Activated CD4-positive, alpha-beta T cell treated with anti-CD3 and anti-CD28 coated beads, Interleukin-2, amount 50 U/mL, for 1 hour (primary cell): Measurements from ENCODE around the gene BICDL1.
A peak's percentile ranks its signal among the peaks of the same experiment; 100 is the strongest.

Source experiments
- DNase-seq: peaks from one replicate; pipeline ENCODE4 v3.0.0-alpha.2; 2020

The BICDL1 gene

DNA sequence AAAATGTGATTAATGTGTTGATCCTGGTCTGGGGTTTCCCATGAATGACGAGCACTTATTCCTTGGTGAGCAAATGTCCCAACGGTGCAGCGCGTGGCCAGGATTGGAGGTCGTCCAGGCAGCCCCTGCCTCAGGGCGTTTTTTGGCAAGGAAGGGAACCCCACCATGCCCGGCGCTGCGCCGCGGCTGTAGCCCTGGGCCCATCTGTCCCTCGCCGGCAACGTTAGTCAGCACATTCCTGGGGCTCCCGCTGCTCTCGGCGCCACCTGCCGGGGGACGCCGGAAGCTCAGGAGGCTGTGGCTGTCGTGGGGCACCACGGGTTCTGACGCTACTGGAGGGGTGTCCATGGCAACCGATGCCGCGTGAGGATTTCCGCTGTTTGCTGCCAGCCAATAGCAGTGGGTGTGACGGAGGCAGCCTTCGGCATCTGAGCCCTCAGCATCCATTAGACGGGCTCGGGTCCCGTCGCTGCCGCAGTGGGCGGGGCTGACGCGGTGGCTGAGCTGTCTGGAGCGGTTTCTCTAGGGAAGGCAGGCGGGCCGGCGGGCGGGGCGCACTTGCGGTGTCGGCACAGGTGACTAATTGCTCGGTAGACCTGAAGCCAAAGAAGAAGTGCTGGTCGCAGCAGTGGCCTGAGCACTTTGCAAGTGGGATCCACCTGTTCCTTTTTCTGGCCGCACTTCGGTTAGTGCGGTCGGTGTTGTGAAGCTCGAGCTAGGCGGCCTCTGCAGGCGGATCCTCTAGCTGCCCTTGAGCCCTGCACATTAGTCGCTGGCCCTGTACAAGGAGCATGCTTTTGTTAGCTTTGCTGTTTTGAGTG, 98.0 kb downstream of the BICDL1 start:
- DNase-seq: peak; percentile 100

DNA sequence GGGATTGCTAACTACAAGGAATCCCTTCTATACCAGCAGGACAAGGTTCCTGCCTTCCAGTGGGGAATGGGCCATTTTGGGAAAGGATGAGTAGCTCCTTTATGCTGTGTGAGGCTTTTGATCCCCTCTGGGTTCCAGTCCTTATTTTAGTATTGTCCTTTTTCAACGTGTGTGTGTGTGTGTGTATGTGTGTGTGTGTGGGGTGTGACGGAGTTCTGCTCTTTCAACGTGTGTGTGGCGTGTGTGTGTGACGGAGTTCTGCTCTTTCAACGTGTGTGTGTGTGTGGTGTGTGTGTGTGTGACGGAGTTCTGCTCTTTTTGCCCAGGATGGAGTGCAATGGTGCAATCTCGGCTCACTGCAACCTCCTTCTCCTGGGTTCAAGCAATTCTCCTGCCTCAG, 100.1 kb downstream of the BICDL1 start:
- no peak for DNase-seq

DNA sequence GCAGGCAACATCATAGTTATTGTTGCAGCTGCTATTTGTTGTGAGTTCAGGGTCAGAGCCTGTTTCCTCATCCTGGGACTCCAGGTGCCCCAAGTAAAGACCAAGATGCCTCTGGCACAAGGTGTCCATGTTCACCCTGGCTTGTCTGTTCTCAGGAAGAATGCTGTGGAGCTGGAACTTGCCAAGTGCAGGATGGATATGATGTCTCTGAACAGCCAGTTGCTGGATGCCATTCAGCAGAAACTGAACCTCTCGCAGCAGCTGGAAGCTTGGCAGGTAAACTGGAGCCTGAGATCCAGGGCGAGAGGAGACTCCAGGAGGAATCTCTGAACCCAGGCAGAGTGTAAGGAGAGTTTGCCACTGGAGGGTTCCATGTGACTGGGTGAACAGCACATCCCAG, 100.8 kb downstream of the BICDL1 start:
- no peak for DNase-seq

DNA sequence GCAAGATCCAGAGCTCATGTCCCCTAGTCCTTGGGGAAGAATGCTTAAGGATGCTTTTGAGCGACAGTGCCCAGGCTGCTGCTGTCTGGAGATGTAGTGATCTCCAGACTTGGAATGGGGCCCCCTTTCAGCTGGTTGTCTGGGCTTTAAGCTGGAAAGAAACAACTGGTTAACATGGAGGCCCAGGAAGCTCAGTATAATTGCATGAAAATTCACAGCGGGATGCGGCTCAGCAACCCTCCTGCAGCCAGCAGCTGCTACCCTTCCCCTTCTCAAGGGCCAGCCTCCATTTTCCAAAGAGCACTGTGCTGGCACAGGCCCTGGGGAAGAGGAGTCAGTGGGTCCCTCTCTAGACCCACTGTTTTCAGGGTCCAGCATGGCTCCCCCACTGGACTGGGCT, 101.2 kb downstream of the BICDL1 start:
- DNase-seq: no peak

DNA sequence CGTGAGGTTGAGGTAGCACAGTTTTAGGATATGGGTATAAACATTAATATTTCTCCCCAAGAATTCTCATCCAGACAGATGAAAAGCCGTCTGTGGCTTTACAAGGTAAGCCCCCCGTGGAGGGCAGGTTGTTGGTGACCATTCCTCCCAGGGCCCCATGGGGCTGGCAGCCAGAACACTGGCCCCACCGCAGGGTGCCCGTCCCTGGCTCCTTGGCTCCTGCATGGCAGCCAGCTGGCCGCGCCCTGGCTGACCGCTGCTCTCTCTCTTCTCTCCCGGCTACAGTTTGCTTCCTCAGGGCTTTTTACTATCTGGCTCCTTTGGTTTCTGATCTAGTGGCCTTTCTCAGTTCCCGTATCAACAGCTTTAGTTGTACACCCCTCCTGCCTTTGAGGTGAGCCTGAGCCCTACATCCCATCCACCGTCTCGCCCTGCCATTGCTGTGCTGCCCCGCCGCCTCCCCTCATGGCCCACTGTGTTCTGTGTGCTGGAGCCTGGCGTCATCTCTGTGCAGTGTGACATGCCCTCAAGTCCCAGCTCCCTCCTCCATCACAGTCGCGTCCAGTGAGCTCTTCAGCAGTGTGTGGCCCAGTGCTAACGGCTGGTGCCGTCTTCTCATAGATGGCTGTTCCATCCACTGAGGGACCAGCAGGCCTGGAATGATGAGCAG, 101.7 kb downstream of the BICDL1 start:
- DNase-seq: no peak

DNA sequence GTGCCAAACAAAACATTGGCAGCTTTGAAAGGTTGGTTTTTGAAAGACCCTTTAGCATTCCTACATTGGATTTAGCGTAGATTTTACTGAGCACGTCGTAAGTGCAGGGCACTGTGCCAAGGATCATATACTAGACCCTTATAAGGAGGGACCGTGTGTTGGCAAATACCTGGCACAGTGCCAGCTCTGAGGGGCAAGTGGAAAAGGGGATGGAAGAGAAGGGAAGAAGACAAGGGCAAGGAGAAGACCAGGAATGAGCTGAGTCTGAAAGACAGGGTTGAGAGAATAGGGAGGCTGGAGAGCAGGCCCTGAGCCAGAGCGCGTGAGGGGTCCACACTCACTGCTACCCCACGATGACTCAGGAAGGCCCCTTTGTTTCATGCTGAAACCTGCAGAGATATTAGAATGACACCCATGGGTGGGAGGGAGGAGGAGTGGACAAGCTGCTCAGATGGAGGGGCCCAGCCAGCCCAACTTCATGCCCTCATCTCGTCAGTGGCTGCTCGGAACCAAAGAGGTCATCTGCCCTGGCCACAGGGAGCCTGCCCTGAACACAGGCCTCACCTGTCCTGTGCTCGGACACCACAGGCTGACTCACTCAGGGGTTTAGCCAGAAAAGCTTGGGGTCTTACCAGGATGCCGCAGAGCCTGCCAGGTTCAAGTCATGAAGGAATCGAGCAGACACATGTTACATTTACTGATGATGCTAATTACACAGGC, 102.5 kb downstream of the BICDL1 start:
- DNase-seq: no peak

DNA sequence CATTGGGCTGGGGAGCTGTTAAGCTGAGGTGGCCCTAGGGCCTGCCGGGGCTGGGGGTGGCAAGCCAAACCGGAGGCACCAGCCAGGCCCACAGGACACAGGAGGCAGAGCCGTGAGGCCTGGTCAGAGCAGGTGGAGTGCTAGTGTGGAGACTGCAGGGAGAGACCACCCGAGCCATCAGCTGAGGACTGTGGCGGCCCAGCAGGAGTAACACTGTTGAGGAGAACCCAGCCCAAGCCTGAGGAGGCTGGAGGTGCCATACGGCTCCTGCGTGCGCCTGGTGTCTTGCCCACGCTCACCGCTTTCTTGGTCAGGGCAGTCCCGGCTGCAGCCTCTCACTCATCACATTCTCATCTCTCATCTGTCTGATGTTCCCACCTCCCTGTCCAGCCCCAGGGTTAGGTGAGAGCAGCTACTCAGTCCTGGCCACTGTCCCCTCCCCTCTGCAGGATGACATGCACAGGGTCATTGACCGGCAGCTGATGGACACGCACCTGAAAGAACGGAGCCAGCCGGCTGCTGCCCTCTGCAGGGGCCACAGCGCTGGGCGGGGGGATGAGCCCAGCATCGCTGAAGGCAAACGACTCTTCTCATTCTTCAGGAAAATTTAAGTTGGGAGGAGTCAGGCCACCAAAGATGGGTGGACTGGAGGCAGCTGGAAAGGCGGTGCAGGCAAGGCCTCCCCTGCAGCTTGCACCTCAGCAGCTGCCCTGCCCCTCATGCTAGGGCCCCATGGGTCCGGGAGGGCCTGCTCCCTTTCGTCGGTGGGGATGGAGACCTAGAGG, 103.7 kb downstream of the BICDL1 start:
- no peak for DNase-seq

DNA sequence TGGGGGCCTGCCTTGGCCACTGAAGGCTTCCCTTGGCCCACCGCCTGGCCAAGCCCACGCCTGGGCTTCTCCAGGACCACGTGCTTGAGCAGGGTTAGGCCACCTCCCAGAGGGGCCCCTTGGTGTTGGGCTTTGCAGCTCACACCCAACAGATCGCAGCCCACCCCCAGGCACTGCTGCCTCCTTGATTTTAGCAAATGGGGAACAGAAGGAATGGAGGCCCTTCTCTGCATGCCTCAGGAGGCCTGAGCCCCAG, 104.2 kb downstream of the BICDL1 start:
- DNase-seq: no peak

DNA sequence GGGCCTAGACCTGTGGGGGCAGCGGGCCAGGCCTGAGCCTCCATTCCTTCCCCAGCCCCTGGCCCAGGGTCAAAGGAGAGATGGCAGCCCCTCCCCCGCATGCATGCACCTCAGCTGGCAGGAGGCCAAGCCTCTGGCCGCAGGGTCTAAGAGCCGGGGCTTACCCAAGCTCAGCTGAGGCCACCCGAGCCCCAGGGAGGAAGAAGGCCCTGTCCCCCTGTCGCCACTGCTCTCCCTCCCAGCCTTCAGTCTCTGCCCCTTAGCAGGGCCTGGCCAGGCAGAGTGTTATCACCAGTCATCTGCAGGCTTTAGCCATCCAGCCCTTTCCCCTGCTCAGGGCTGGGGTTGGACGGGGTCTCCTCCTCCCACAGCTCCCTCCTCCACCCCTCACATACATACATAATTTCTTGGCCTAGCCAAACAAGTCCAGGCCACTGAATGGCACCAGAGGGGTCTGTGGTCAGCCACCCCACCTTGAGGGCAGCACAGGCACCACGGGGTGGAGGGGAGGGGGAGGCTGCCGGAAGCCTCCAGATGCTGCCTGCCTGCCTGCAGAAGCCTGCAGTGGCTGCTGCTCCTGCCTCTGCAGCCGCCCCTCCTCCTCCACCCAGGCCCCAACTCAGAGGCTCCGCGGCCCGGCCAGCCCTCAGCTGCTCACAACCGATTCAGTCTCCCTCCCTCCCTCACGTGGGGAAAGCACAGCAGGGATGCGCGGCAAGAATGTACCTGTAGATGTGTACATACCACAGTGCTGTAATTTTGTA, 104.7 kb downstream of the BICDL1 start:
- DNase-seq: no peak

DNA sequence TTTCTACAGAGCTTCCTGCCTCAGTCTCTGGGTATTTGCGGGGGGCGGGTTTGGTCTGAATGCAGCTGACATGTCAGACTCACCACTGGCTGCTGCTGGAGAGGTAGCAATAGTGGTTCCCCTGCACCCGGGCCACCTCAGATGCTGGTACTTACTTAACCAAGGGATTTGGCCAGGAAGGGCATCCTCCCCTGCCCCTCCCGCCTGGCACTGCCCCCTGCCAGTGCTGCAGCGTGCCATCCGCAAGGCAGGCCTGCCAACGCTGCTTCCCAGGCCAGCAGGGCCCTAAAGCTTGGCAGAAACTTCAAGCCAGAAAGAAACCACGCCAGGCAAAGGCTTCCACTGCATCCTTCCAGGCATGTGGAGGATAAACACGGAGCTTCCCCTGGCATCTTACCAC, 105.4 kb downstream of the BICDL1 start:
- DNase-seq: no peak

DNA sequence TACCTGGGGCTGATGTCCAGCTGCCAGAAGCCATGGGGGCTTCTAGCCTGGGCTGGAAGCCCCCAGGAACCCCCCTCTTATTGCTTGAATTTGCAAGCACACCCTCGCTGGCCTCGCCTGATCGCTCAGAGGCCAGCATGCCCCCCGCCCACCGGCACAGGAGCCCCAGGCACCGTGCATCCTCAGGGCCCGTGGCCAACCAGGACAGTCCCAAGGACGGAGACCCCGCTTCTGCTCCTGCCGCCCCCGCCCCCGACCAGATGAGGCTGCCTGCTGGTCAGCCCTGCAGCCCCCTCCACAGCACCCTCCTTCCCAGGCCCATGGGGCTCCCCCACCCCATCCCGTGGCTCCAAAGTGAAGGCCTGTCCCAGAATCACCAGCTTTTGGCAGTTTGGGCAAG, 106.3 kb downstream of the BICDL1 start:
- no peak for DNase-seq

DNA sequence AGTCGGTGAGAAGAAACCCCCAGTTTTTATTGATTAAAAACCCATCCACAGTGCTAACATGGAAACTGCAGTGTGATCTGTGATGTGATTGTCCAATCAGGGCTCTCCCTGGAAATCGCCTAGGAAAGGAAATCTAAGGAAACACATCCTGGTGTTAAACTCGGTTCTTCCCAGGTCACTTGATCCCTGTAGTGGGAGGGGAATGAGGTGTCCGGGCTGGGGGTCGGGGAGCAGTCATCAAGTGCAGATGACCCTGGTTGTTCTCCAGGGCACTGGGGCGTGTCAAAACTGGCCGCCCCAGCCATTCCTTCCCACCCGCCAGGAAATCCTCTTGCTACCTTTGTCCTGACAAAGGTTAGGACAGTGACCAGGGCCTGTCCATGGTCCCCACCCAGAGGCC, 106.7 kb downstream of the BICDL1 start:
- DNase-seq: no peak

DNA sequence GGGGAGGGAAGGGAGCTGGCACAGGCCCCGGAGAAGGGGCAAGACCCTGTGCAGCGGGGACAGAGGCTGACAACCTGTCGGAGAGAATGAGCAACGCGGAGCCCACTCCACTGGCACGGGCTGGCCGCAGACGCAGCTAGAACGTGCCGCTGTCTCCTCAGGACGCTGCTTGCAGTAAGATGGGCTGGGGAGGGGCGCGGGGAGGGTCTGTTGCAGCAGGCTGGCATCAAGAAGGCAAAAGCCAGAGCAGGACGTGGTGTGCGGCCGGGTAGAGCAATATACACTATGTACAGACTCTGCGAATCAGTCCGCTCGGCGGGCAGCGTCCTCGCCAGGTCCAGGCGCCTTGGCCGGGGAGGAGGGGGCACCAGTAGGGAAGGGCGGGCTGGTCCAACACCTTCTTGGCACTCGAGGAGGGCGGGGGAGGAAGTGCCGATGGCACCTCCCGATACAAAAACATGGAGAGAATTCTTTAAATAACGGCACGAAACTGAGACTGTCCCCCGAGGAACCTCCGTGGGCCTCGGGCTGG, 107.7 kb downstream of the BICDL1 start:
- no peak for DNase-seq

DNA sequence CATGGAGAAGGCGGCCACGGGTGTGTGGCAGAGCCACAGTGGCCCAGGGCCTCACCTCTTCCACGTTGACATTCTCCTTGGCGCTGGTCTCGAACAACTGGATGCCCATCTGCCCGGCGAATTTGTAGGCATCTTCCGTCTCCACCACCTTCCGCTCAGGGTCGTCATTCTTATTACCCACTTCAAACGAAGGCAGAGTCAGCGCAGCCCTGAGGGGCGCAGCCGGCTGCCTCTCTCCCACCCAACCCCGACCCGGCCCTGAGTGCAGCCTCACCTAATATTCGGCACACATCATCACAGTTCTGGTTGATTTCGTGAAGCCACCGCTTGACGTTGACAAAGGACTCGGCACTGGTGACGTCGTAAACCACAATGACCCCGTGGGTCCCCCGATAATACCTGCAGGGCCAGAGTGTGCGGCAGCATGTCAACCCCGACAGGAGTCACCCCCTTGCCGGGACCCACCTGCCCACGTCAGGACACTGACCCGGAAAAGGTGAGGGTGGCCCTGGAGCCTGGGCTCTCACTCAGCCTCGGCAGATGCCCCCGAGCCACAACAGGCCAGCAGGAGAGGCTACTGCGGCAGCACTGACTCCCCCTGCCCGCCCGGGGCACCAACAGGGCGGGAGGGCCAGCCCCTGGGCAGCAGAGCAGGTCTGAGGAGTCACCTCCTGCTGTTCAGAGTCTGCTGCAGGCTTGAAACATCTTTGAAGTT, 109.9 kb downstream of the BICDL1 start:
- no peak for DNase-seq

DNA sequence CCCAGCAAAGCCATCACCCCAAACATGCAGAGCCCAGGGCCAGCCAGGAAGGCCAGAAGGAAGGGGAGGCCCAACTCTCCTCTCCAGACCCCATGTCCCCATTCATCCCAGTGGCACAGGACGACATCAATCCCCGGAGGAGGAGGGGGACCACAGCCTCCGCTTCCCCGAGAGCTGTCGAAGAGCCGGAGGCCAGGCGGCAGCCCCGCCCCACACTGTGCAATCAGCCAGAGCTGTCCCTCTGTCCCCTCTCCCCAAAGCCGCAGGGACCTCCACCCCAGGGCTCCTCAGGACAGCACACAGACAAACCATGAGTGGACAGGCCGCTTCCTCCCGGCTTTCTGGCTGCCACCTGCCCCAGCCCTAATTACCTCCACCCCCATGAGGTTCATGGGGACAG, 110.7 kb downstream of the BICDL1 start:
- DNase-seq: no peak

DNA sequence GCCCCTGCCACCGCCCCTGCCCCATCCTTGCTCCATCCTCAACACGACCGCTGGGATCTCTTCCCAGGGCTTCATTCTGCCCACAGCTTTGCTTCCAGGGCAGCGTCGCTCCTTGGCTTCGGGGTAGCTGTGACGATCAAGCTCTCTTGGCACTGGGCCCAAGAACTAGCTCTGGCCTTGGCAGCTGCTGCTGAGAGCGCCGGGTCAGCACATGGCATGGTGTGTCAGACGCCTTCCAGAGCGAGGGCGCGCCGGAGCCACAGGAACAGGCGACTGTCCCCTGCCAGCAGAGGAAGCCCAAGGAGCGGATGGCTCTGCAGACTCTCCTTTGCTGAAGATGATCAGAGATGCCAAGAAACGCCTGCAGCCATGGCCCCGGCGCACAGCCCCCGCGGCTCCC, 111.6 kb downstream of the BICDL1 start:
- no peak for DNase-seq

DNA sequence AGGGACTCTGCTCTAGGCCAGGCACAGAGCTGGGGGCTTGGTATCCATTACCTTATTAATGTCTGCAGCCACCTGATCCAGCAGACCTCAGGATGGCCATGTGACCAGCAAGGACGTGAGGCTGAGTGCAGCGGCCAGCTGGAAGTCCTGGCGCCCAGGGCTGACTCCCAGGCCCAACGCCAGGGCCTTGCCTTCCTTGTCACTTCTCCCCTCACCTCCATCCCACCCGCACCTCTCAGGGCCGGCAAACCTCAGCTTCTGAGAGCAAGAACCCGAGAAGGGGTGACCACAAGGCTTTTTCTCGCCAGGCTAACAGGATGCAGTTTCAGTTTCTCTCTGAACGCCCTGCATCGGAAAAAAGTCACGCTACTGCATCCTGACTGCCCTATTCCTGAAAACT, 112.1 kb downstream of the BICDL1 start:
- no peak for DNase-seq

DNA sequence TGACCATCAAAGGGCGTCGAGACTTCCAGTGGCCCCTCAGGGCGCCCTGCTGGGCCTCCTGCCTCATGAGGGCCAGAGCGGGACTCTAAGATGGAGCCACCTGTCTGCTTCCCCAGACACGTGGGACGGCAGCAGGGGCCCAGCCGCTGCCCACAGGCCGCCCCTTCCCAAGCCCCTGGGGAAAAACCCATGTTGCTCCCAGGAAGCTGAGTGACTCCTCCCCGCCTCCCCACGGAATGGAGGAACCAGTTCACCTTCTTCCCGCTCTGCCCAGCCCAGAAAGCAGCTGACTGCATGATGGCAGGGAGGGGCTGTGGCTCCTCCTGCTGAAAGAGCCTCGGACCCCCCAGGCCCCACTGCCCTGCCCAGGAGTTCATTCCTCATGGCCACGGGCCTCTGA, 112.6 kb downstream of the BICDL1 start:
- DNase-seq: no peak

DNA sequence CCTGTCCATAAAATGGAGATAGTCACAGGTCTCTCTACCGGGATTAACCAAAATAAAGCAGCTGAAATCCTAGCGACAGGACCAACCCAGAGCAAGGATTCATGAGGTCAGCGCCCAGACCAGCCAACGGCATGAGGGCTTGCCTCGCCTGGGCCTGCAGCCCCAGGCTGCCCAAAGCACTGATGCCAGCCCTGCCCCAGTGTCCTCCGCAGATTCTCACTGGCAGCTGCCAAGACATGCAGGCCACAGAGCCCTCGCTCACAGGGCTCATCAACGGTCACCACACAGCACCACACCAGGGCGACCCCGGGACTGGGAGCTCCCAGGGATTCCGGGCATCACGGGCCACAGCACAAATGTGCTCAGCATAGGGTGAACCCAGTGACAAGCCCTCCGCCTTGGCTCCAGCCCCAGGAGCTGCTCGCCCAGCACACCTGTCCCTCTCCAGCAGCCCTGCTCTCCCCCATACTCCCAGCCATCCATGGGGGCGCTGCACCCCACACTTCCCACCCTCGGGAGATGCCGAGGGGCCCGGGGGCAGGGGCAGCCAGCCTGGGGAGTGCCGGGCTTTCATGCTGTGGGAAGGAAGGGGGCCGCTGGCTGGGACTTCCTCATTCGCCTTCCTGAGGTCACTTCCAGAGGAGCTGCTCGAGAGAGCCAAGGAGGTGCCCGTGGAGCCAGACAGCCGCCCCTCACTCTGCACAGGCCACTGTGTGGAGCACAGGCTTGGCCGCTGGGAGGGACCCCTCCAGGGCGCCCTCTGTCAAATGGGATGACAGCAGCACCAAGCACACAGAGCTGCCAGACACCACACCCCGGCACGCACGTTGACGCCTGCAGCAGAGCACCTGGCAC, 113.4 kb downstream of the BICDL1 start:
- DNase-seq: no peak

DNA sequence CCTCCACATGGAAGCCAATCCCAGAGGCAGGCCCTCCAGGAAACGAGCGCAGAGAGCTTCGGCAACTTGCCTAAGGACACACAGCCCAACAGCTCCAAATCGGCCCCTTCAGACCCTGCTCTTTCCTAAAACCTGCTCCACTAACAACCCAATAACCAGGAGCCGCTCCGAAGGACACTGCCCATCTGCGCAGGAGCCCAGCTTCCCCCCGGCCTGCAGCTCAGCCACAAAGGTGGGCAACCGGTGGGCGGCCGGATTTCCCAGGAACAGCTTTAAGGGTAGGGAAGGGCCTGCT, 114.0 kb downstream of the BICDL1 start:
- no peak for DNase-seq

DNA sequence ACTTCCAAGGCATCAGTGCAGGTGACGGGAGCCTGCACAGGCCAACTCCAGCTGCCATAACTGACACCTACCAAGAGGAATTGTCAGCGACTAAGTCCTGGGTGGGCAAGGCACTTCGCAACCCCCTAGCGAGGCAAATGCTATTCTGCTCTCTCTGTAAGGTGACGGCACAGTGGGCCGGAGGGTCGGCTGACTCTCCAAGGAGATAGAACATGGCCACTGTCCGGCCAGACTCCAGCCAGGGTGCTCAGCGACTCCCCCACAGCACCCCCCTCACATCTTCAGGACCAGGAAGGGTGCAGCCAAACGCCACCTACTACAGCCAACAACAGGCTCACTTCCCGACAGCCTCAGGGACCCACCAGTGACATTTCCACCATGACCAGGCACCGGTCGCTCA, 114.3 kb downstream of the BICDL1 start:
- DNase-seq: no peak
